Gastroesophageal sphincter (tissue), 4 donors: ENCODE results near the gene ARID3B. TPM values are rescaled to one million over a fixed set of nuclear protein-coding genes. Genes with fewer than 3 reads are reported as not detected.

Experiments
- ATAC-seq: fragments of 150-250 bp; one replicate; pipeline ENCODE4 v1.9.1; 2016; ENCODE audit warnings: mild to moderate bottlenecking, moderate library complexity
- H3K27ac ChIP-seq, 4 donors: fragments of 200-600 bp; sonication (generic) in 3 of 4; 1 replicate in 3 of 4; 2 replicates in 1 of 4; pipeline ENCODE4 v1.5.1; 2016 to 2019
- H3K27me3 ChIP-seq: fragments of 200-600 bp; sonication (generic); one replicate; pipeline ENCODE4 v1.5.1; 2019
- H3K36me3 ChIP-seq, 2 donors: fragments of 200-600 bp; sonication (generic); one replicate each; pipeline ENCODE4 v1.5.1; 2019; ENCODE audit warnings: control low read depth in 1 of 2
- H3K4me1 ChIP-seq, 3 donors: fragments of 200-600 bp; sonication (generic); 1 replicate in 2 of 3; 2 replicates in 1 of 3; pipeline ENCODE4 v1.5.1; 2016 to 2019; ENCODE audit warnings: control low read depth in 2 of 3
- H3K4me3 ChIP-seq, 2 donors: fragments of 200-600 bp; sonication (generic); one replicate each; pipeline ENCODE4 v1.5.1; 2019; ENCODE audit warnings: mild to moderate bottlenecking in 1 of 2, moderate library complexity in 1 of 2
- H3K9me3 ChIP-seq, 3 donors: fragments of 200-600 bp; sonication (generic); one replicate each; pipeline ENCODE4 v1.5.1; 2017 to 2019; ENCODE audit warnings: control low read depth in 2 of 3
- EP300 ChIP-seq: sonication (generic); formaldehyde crosslinking; IDR thresholded peaks from one replicate; pipeline ENCODE4 v1.6.1; 2017; ENCODE audit warnings: antibody characterized with exemption, mild to moderate bottlenecking
- POLR2A ChIP-seq, 2 donors: fragments of 450-650 bp; IDR thresholded peaks; one replicate each; pipeline ENCODE4 v1.6.1; 2017; ENCODE audit warnings: antibody characterized with exemption in 2 of 2, mild to moderate bottlenecking in 2 of 2, moderate library complexity in 1 of 2
- POLR2AphosphoS5 ChIP-seq: sonication (generic); formaldehyde crosslinking; IDR thresholded peaks from one replicate; pipeline ENCODE4 v1.6.1; 2017; ENCODE audit warnings: antibody characterized with exemption
- WGBS, 2 donors: methylation state at CpG; one replicate each; pipeline ENCODE4 v1.1.5; 2018; ENCODE audit warnings: low coverage in 1 of 2; 5-methylcytosine and 5-hydroxymethylcytosine counted together
- total RNA-seq, 4 donors: library from RNA; depleted of rRNA; stranded (reverse); fragments of >200 nt; gene quantifications; one replicate each; pipeline ENCODE4 v1.1.0, GENCODE V29; 2016
- TF ChIP-seq, protein P1 (sequence below), 4 experiments: fragments of 200-600 bp in 2 of 4; fragments of 450-650 bp in 2 of 4; sonication (generic) in 1 of 4; IDR thresholded peaks; one replicate each; pipeline ENCODE4 v1.5.1; 2017 to 2019; ENCODE audit warnings: antibody characterized with exemption in 4 of 4, mild to moderate bottlenecking in 2 of 4, moderate library complexity in 2 of 4

ARID3B gene
- total RNA-seq, 4 donors from 2014 or later, result 2.9 to 8.4 (median 6.9) TPM

DNA sequence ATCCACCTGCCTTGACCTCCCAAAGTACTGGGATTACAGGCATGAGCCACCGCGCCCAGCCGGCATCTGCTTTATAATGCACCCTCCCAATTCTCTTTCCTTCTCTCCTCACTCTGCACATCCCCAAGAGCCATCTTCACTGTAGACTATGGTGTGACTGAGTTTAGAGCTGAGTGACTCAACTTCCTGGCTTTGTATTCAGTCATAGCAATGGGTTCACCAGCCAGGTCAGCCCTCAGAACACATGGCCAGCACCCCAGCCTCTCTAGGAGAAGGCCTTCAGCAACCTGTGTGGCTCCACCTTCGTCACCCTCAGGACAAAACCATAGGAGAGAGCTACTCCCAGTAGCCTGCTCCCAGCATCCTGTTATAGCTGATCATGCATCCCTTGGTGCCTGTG lies 33.0 kb downstream of the ARID3B start:
- no peaks in the 10 kb centered on the region for H3K27me3 ChIP-seq
- TF ChIP-seq EP300 (no peak), POLR2A (IDR thresholded peaks at IDR 0.05) (no peak), POLR2AphosphoS5 (no peak)
- TF ChIP-seq, protein P1, sequence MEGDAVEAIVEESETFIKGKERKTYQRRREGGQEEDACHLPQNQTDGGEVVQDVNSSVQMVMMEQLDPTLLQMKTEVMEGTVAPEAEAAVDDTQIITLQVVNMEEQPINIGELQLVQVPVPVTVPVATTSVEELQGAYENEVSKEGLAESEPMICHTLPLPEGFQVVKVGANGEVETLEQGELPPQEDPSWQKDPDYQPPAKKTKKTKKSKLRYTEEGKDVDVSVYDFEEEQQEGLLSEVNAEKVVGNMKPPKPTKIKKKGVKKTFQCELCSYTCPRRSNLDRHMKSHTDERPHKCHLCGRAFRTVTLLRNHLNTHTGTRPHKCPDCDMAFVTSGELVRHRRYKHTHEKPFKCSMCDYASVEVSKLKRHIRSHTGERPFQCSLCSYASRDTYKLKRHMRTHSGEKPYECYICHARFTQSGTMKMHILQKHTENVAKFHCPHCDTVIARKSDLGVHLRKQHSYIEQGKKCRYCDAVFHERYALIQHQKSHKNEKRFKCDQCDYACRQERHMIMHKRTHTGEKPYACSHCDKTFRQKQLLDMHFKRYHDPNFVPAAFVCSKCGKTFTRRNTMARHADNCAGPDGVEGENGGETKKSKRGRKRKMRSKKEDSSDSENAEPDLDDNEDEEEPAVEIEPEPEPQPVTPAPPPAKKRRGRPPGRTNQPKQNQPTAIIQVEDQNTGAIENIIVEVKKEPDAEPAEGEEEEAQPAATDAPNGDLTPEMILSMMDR (IDR thresholded peaks at IDR 0.05), result no peak
- no peaks in the 10 kb centered on the region for H3K9me3 ChIP-seq
- H3K4me3 ChIP-seq, result no peak overlapping the region
- 100% methylated on average over 2 to 3 of the region's 4 CpGs for WGBS, 2 donors
- no peak for ATAC-seq
- peaks cover 0 to 64% of the 10 kb centered on the region in 2 donors for H3K36me3 ChIP-seq
- peaks cover 0 to 18% (median 3%) of the 10 kb centered on the region in 3 donors for H3K4me1 ChIP-seq
- no peak overlapping the region for H3K27ac ChIP-seq

DNA sequence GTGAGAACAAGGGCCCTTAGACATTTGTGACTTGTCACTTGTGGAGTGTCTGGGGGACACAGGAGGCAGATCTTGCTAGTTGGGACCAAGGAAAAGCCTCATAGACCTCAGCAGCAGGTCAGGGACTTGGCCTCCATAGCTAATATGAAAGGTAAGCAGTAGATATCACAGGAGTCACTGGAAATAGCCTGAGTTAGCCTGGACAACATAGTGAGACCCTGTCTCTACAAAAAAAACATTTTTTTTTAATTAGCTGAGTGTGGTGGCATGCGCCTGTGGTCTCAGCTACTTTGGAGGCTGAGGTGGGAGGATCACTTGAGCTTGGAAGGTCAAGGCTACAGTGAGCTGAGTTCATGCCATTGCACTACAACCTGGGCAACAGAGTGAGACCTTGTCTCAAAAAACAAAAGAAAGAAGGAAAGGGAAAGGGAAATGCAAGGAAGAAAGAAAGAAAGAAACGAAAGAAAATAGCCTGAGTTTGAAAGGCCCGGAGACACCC lies 37.5 kb downstream of the ARID3B start:
- WGBS, 2 donors, result 92% methylated on average over 3 of the region's 3 CpGs; no CpG with 5 or more reads in 1 of the 2 donors
- TF ChIP-seq EP300 (no peak), POLR2A (IDR thresholded peaks at IDR 0.05) (no peak), POLR2AphosphoS5 (no peak)
- no peak overlapping the region for H3K4me3 ChIP-seq
- H3K4me1 ChIP-seq, result no peaks in the 10 kb centered on the region
- ATAC-seq, result no peak
- H3K27me3 ChIP-seq, result no peaks in the 10 kb centered on the region
- H3K36me3 ChIP-seq, result peaks cover 0 to 87% of the 10 kb centered on the region in 2 donors
- H3K9me3 ChIP-seq, result no peaks in the 10 kb centered on the region
- no peak overlapping the region for H3K27ac ChIP-seq

DNA sequence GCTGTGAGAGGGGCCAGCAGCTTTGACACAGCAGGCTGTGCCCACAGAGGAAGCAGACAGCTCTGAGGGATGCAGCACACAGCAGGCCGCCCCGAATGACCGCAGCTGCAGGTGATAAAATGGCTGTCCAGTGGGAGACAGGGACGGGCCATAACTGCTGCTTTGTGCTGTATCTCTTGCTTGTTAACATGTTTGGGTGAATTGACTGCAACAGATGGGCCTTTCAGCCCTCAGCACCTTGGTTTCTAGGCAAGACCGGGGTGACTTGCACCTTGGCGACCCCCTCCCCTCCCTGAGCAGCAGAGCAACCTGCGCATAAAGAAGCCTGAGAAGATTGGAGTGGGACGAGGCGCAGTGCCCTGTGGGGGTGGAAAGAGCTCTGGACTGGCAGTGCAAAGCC lies 38.0 kb downstream of the ARID3B start:
- WGBS, 2 donors, result 87% methylated on average over 3 of the region's 9 CpGs; no CpG with 5 or more reads in 1 of the 2 donors
- no peaks in the 10 kb centered on the region for H3K9me3 ChIP-seq

DNA sequence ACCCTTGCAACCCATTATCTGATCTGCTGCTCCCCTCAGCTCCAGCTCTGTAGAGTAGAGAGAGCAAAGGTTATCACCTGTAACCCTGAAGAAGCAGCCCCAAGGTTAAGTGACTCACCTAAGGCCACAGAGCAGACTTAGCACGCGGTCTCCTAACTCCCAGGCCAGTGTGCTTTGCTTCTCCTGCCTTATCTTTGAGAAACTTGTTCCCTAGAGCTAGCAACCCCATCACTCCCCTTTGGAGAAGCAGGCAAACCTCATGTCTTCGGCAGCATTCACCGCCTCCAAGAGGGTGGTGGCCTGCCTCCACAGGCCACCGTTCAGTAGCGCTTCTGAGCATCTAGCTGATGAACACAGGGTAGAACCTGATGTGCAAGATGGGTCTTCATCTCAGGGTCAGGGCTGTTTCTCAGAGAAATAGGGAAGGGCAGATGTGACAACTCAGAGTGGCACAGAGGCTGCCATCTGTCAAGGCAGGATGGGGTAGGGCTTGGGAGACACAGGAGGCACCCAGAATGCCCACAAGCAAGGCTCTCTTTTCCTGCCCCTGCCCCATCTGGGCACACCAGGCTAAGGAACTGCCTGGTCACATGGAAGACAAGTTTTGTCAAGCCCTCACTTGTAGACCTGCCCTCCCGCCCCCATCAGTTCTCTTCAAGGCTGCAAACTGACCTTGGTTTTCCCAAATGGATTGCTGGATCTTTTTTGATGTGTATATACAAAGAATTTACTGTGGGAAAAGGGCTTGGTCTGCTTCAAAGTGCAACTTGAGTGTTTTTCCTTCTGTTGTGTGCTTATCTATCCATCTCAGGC lies 39.7 kb downstream of the ARID3B start:
- no peak overlapping the region for H3K27ac ChIP-seq
- peaks cover 0 to 80% of the 10 kb centered on the region in 2 donors for H3K36me3 ChIP-seq
- no peaks in the 10 kb centered on the region for H3K27me3 ChIP-seq
- 92% methylated on average over 2 to 5 of the region's 7 CpGs for WGBS, 2 donors
- TF ChIP-seq POLR2A (IDR thresholded peaks at IDR 0.05) (no peak), POLR2AphosphoS5 (no peak), EP300 (no peak)
- TF ChIP-seq, protein P1 (IDR thresholded peaks at IDR 0.05), result no peak
- no peaks in the 10 kb centered on the region for H3K4me1 ChIP-seq
- no peak overlapping the region for H3K4me3 ChIP-seq
- H3K9me3 ChIP-seq, result no peaks in the 10 kb centered on the region
- no peak for ATAC-seq

More for the DNA sequence above, 38.0 kb downstream of the ARID3B start:
- H3K4me1 ChIP-seq, result no peaks in the 10 kb centered on the region
- peaks cover 0 to 83% of the 10 kb centered on the region in 2 donors for H3K36me3 ChIP-seq
- no peaks in the 10 kb centered on the region for H3K27me3 ChIP-seq
- H3K27ac ChIP-seq, result no peak overlapping the region
- no peak for ATAC-seq
- H3K4me3 ChIP-seq, result no peak overlapping the region
- TF ChIP-seq, protein P1 (IDR thresholded peaks at IDR 0.05), result no peak
- TF ChIP-seq POLR2AphosphoS5, result no peak
- TF ChIP-seq POLR2A (IDR thresholded peaks at IDR 0.05), result no peak
- TF ChIP-seq EP300, result no peak

GRCh38 chr15:74584204-74584603 lies 43.2 kb downstream of the ARID3B start:
- Histone ChIP-seq H3K27me3 (no peaks in the 10 kb centered on the region), H3K27ac (no peak overlapping the region), H3K9me3 (no peaks in the 10 kb centered on the region), H3K36me3 (peaks cover 0 to 66% of the 10 kb centered on the region in 2 donors), H3K4me1 (peaks cover 0 to 9% (median 0%) of the 10 kb centered on the region in 3 donors), H3K4me3 (no peak overlapping the region)
- 43% methylated on average over 1 of the region's 2 CpGs; no CpG with 5 or more reads in 1 of the 2 donors for WGBS, 2 donors
- no peak for ATAC-seq
- TF ChIP-seq EP300 (no peak), POLR2AphosphoS5 (no peak), POLR2A (IDR thresholded peaks at IDR 0.05) (no peak)
- TF ChIP-seq, protein P1 (IDR thresholded peaks at IDR 0.05), result no peak
